H1 (cell line): Measurements from ENCODE around the gene RASSF10.

Source experiments
- CREB1 ChIP-seq: IDR thresholded peaks from 2 replicates; pipeline ENCODE4 v1.6.1; 2012; ENCODE audit warnings: inconsistent platforms
- RXRA ChIP-seq: IDR thresholded peaks from 2 replicates; pipeline ENCODE4 v1.6.1; 2011; ENCODE audit warnings: low read depth, mild to moderate bottlenecking, low read length, moderate library complexity; ENCODE audit not compliant: insufficient read depth
- TAF1 ChIP-seq: IDR thresholded peaks from 2 replicates; pipeline ENCODE4 v1.6.1; 2011; ENCODE audit warnings: mild to moderate bottlenecking, low read depth, low read length
- TF ChIP-seq, protein P1 (sequence below), 3 experiments: IDR thresholded peaks; 1 replicate in 2 of 3; 2 replicates in 1 of 3; pipeline versions ENCODE4 v1.5.1 to v1.6.1; 2011; ENCODE audit warnings: low read length in 3 of 3, mild to moderate bottlenecking in 3 of 3, inconsistent platforms in 2 of 3, low read depth in 1 of 3, moderate library complexity in 1 of 3; ENCODE audit not compliant: insufficient read depth in 1 of 3; ENCODE audit errors: control extremely low read depth in 1 of 3

DNA sequence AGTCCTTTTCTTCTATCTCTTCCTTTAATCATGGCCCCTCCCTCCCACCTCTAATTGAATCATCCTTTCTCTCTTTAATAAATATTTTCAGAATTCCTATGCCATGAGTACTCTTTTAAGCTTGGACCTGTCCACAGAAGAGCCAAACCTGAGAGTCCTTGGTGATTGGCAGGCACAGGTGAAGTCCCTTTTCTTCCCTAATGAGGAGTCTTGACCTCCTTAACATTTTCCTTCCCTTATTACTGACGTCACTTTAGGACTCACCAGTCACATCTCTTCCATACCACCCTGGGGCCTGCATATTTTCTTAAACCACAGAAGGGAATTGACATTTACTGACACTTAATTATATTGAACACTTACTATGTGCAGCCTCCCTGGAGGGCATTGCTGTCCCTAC is 41.0 kb upstream of the RASSF10 start:
- TF ChIP-seq, protein P1, sequence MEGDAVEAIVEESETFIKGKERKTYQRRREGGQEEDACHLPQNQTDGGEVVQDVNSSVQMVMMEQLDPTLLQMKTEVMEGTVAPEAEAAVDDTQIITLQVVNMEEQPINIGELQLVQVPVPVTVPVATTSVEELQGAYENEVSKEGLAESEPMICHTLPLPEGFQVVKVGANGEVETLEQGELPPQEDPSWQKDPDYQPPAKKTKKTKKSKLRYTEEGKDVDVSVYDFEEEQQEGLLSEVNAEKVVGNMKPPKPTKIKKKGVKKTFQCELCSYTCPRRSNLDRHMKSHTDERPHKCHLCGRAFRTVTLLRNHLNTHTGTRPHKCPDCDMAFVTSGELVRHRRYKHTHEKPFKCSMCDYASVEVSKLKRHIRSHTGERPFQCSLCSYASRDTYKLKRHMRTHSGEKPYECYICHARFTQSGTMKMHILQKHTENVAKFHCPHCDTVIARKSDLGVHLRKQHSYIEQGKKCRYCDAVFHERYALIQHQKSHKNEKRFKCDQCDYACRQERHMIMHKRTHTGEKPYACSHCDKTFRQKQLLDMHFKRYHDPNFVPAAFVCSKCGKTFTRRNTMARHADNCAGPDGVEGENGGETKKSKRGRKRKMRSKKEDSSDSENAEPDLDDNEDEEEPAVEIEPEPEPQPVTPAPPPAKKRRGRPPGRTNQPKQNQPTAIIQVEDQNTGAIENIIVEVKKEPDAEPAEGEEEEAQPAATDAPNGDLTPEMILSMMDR (IDR thresholded peaks at IDR 0.05; ENCODE audit: control extremely low read depth in 1 of 3, insufficient read depth in 1 of 3, low read depth in 1 of 3, low read length in 3 of 3): no peak
- TF ChIP-seq RXRA (no peak), CREB1 (no peak), TAF1 (no peak)
